HepG2 (cell line): ENCODE measurements around the gene TCAP. TPM values are rescaled to one million over a fixed set of nuclear protein-coding genes. Genes with fewer than 3 reads are reported as not detected.

Experiments
- ARID2 ChIP-seq: sonication (generic); formaldehyde crosslinking; IDR thresholded peaks from 2 replicates; pipeline ENCODE4 v1.8.1; 2022; ENCODE audit warnings: mild to moderate bottlenecking, missing genetic modification reagents, borderline replicate concordance
- E2F5 ChIP-seq: sonication (generic); formaldehyde crosslinking; conservative IDR thresholded peaks from 2 replicates; pipeline ENCODE4 v1.4.0; 2020; ENCODE audit warnings: missing genetic modification reagents
- GATA4 ChIP-seq: sonication (generic); IDR thresholded peaks from 2 replicates; pipeline ENCODE4 v1.6.1; 2016; ENCODE audit warnings: antibody characterized with exemption, low read depth, borderline replicate concordance
- HNRNPUL1 ChIP-seq: fragments of 200-400 bp; formaldehyde crosslinking; IDR thresholded peaks from 2 replicates; pipeline ENCODE4 v1.6.1; 2017; ENCODE audit warnings: low read depth, mild to moderate bottlenecking, low read length, moderate library complexity
- KIAA2018 ChIP-seq: sonication (generic); formaldehyde crosslinking; IDR thresholded peaks from 2 replicates; pipeline ENCODE4 v1.5.0; 2020; ENCODE audit warnings: mild to moderate bottlenecking, missing genetic modification reagents, borderline replicate concordance
- POGK ChIP-seq: sonication (generic); formaldehyde crosslinking; conservative IDR thresholded peaks from 2 replicates; pipeline ENCODE4 v1.8.0; 2022; ENCODE audit warnings: mild to moderate bottlenecking, moderate library complexity, missing genetic modification reagents
- PRMT3 ChIP-seq: sonication (generic); formaldehyde crosslinking; IDR thresholded peaks from 2 replicates; pipeline ENCODE4 v1.8.1; 2022; ENCODE audit warnings: low read depth, mild to moderate bottlenecking, moderate library complexity, missing genetic modification reagents, borderline replicate concordance
- REXO4 ChIP-seq: sonication (generic); formaldehyde crosslinking; IDR thresholded peaks from 2 replicates; pipeline ENCODE4 v1.8.0; 2022; ENCODE audit warnings: missing genetic modification reagents, mild to moderate bottlenecking, borderline replicate concordance
- SRSF1 ChIP-seq: fragments of 200-400 bp; formaldehyde crosslinking; optimal IDR thresholded peaks from 2 replicates; pipeline ENCODE3; 2017; ENCODE audit warnings: mild to moderate bottlenecking, low read depth, low read length, moderate library complexity
- ZFP36 ChIP-seq: fragments of 150-350 bp; IDR thresholded peaks from 2 replicates; pipeline ENCODE4 v1.6.1; 2018; ENCODE audit warnings: borderline replicate concordance, low read length, low read depth; ENCODE audit not compliant: partially characterized antibody
- ZFP37 ChIP-seq: sonication (generic); formaldehyde crosslinking; IDR thresholded peaks from 2 replicates; pipeline ENCODE4 v1.4.0; 2020; ENCODE audit warnings: missing genetic modification reagents, borderline replicate concordance
- ZNF124 ChIP-seq: sonication (generic); formaldehyde crosslinking; IDR thresholded peaks from 2 replicates; pipeline ENCODE4 v1.4.0; 2020; ENCODE audit warnings: missing genetic modification reagents
- ZNF235 ChIP-seq: sonication (generic); formaldehyde crosslinking; IDR thresholded peaks from 2 replicates; pipeline ENCODE4 v1.8.1; 2023; ENCODE audit warnings: mild to moderate bottlenecking, missing genetic modification reagents, borderline replicate concordance
- ZNF292 ChIP-seq: sonication (generic); formaldehyde crosslinking; IDR thresholded peaks from 2 replicates; pipeline ENCODE4 v1.8.1; 2022; ENCODE audit warnings: mild to moderate bottlenecking, low read depth, missing genetic modification reagents, borderline replicate concordance
- ZNF570 ChIP-seq: sonication (generic); formaldehyde crosslinking; IDR thresholded peaks from 2 replicates; pipeline ENCODE4 v1.4.0; 2020; ENCODE audit warnings: mild to moderate bottlenecking, missing genetic modification reagents, borderline replicate concordance
- ZZZ3 ChIP-seq: sonication (generic); formaldehyde crosslinking; IDR thresholded peaks from 2 replicates; pipeline ENCODE4 v1.4.0; 2020; ENCODE audit warnings: missing genetic modification reagents, mild to moderate bottlenecking, borderline replicate concordance
- polyA plus RNA-seq, 8 experiments: library from polyadenylated mRNA; depleted of rRNA in 3 of 8; stranded (reverse) in 7 of 8; unstranded in 1 of 8; fragments of >200 nt; fragmentation: Illumina TruSeq in 4 of 8; extraction: Trizol in 4 of 8; gene quantifications; 2 replicates each; pipeline versions ENCODE4 v1.2.1 to v1.2.3, GENCODE V29; 2011 to 2016; ENCODE audit warnings: low read depth in 4 of 8, missing spikeins in 1 of 8, mixed read lengths in 1 of 8; ENCODE audit not compliant: insufficient read depth in 1 of 8
- total RNA-seq, 5 experiments: library from RNA; depleted of rRNA; stranded (reverse); fragments of >200 nt; fragmentation: Illumina TruSeq; extraction: Trizol; gene quantifications; 2 replicates each; pipeline ENCODE4 v1.2.3, GENCODE V29; 2016; ENCODE audit warnings: low read depth in 1 of 5

The TCAP gene
- total and polyA plus RNA-seq, 2 of the 13 experiments (the other 11 are each of a cell fraction or from before 2014, with no cell fraction given): 0.24 to 0.65 TPM

GRCh38 chr17:39667945-39668924 is 3.1 kb downstream of the TCAP start, which contains the start of gene PNMT (continued):
- TF ChIP-seq KIAA2018 (CRISPR knock-in tag) (no peak), ZNF570 (CRISPR knock-in tag) (no peak), REXO4 (CRISPR knock-in tag) (no peak), E2F5 (CRISPR knock-in tag) (peak; percentile 40; the same call in 1 of the 2 replicates), GATA4 (no peak), ZNF235 (CRISPR knock-in tag) (0 out of 2 replicates have a peak, but pooled peaks have one; percentile 25), SRSF1 (no peak), ZNF292 (no peak), ZZZ3 (CRISPR knock-in tag) (no peak), ZNF124 (peak; percentile 54; the same call in 1 of the 2 replicates), HNRNPUL1 (no peak), ZFP36 (no peak), ARID2 (CRISPR knock-in tag) (no peak), PRMT3 (CRISPR knock-in tag) (peak; percentile 38; the same call in 1 of the 2 replicates), ZFP37 (CRISPR knock-in tag) (no peak), POGK (peak; percentile 73; the same call in 1 of the 2 replicates)
